Inflammatory macrophage treated with lipopolysaccharide for 4 hours (primary cell): Measurements from ENCODE around the gene RNF25.

Experiments used
- DNase-seq: peaks from one replicate; pipeline ENCODE4 v3.0.0-alpha.2; 2020

RNF25 gene, protein sequence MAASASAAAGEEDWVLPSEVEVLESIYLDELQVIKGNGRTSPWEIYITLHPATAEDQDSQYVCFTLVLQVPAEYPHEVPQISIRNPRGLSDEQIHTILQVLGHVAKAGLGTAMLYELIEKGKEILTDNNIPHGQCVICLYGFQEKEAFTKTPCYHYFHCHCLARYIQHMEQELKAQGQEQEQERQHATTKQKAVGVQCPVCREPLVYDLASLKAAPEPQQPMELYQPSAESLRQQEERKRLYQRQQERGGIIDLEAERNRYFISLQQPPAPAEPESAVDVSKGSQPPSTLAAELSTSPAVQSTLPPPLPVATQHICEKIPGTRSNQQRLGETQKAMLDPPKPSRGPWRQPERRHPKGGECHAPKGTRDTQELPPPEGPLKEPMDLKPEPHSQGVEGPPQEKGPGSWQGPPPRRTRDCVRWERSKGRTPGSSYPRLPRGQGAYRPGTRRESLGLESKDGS

DNA sequence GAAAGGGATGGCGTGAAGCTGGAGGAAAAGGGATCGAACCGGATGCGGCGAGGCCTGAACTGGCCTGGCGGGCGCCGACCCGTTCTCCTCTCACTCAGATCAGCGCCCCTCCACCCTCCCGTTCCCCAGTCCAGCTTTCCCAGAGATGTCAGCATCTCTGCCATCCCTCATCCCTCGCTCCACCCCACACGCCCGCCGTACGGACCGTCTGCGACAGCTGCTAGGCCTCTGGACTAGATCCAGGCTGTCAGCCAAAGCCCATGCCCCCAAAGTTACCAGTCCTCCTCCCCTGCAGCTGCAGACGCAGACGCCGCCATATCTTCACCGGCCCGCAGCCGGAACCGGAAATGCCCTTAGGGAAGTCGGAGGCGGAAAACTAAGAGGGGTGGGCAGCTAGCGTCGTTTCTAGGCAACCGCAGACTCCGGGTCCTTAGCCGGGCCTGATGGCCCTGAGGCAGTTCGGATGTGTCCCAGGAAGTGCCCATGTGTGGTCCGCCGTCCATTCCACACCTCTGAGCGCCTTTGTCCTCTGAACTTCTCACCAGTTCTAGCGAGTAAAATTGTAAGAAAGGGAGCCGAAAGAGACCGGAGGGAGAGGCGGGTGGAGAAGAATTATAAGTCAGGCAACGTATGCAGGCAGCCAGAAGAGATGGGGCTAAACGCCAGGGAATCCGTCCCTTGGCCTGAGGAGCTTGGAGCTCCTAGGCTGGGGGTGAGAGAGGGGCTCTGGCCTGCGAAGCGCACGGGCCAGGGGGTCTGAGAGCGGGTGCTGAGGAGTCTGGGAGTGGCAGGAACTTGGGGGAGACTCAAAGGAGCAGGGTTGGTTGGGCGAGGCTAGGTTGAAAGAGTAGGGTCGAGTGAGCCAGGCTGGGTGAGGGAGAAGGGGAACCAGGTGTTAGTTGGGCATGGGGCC, at the start of gene RNF25, which contains the start of gene STK36:
Gene RNF25 (minus strand): TSS at position 349 of the 913 bp plus-strand sequence. CDS start 32 bp downstream, at position 317.
Gene STK36 (plus strand): TSS at position 433 of the 913 bp plus-strand sequence. CDS start 744 bp downstream, outside the sequence.
- DNase-seq = peak; percentile 77

DNA sequence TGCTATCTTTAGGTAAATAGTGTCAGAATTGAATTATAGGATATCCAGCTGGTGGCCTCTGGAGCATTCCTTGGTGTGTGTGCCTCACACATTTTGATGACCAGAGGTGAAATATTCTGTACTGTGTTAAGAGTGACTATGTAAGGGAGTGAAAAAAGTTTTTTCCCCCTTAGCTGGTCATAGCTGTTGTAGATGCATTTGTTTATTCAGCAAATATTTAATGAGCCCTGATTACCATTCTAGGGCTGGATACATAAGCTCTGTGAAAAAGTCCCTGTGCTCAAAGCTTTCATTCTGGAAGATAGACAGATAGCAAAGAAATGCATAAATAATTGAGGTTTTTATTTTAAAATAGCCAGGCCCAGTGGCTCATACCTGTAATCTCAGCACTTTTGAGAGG, 49.7 kb upstream of the RNF25 start:
- no peak for DNase-seq

DNA sequence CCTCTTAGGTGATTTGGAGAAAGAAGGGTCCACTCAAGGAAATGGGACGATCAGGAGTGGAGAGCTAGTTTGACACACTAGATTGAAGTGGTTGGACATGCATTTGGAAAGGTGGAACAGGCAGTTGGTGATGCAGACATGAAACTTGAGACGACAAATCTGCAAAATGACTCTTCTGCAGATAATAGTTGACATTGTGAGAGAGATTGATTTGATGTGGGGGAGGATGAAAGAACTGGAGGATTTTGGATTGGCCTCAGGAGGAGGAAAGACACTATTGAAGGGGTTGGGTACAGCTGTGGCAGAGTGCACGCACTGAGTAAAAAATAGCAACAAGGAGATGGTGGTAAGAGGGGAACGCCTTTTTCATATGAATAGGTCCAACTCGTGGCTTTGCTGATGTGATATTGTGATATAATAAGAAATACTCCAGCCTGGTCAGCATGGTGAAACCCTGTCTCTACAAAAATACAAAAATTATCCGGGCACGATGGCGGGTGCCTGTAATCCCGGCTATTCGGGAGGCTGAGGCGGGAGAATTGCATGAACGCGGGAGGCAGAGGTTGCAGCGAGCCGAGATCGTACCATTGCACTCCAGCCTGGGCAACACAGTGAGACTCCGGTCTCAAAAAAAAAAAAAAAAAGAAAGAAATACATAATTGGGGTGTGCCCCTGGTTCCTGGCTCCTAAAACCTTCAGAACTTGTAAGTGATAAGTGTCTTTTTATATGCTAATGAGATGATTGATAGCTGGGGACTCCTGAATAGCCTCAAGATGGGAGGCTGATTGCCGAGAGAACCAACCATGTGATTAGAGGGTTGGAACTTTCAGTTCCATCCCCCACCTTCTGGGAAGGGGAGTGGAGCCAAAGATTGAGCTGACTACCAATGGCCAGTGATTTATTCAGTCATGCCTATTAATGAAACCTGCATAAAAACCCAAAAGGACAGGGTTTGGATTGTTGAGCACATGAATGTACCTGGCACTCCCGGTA, 48.5 kb upstream of the RNF25 start:
- no peak for DNase-seq

DNA sequence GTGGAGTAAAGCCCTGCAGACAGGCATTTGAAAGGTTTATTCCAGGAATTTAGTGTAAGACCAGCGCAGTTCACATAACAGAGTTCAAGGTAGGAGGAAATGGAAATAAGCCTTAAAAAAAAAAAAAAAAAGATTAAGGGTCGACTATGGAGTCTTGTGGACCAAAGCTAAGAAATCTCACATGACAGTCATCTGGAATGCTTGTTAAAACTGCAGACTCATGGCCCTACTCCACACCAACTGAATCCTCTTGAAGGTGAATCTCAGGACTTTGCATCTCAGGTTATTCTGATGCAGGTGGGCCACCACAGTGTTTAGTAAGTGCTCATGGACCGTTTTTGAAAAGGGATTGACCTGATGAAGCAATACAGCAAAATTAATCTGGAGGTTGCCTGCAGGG, 47.7 kb upstream of the RNF25 start:
- DNase-seq = no peak

DNA sequence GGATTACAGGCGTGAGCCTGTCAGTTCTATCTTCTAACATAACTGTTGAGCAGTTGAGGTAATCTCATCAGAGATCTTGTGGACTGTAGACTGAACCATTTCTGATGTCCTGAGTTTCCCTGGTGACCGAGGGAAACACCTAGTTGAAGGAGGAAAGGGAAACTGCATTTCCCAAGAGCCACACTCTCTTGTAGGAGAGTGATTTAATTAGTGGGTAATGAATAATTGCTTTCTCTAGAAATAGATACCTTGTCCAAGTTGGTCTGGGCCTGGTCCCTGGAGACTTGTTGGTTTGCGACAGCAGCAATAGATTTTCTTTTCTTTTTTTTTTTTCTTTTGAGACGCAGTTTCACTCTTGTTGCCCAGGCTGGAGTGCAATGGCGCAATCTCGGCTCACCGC, 46.3 kb upstream of the RNF25 start:
- peak; percentile 24 for DNase-seq

DNA sequence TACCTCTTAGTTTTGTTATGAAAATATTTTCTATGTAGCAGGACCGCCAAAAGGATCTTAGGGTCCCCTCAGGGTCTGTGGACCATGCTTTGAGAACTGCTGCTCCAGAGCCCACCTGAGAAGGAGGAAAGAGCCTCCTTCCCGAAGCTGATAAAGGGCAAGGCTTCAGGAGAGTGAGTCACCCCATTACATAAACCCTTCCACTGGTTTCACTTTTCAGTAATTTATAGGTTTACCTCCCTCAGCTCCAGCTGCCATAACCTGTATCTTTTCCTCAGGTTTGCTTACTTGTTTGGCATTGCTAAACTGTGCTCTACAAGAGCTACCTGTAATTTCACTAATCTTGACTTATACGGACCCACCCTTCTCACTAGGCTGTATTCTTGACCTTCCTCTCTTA, 45.5 kb upstream of the RNF25 start:
- peak; percentile 33 for DNase-seq

DNA sequence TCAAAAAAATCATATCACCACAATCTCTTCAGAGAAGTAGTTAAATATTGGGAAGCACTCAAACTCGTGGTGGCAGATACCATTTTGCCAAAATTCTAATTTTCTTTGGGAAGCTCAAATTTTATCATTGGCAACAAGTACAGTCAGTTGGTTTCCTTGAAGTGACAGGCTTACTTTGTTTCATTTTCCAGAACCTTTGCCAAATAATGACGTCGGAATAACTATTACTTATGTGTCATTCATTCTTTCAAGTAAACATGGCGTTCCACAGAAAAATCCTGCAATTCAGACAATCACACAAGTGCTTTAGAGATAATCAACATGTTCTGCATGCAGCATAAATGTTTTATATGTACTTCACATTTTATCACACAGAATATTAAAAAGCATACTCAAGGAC, 44.3 kb upstream of the RNF25 start:
- DNase-seq = no peak

DNA sequence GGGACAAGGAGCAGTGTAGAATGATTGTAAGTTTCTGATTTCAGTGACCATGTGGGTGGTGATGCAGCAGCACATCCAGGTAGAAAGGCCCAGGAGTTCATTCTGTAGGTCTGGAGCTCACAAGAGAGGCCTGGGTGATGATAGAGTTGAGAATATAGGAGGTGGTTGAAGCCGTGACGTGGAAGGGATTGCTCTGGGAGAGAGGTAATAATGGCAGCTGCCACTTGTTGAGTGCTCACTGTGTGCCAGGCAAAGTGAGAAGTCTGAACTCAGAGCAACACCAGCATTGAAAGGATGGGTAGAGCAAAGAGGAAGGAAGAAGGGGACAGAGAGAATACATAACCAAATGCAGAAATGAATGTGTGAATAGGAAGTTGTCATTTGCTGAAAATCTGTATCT, 42.1 kb upstream of the RNF25 start:
- peak; percentile 46 for DNase-seq

DNA sequence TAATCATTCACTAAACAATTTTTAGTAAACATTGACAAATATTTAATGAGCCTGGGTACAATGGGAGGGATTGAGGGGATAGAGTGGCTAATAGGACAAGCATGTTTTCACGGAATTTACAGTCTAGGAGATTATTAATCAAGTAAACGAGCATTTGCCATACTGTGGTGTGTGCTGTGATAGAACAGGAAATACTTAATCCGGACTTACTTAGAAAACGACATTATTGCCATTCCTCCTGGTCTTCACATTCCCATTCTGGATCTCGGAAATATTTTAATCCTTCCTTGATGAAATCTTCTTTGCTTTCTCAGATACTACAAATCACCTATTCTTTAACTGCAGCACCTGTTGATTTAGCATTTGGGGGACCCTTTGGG, 39.7 kb upstream of the RNF25 start:
- DNase-seq = no peak

DNA sequence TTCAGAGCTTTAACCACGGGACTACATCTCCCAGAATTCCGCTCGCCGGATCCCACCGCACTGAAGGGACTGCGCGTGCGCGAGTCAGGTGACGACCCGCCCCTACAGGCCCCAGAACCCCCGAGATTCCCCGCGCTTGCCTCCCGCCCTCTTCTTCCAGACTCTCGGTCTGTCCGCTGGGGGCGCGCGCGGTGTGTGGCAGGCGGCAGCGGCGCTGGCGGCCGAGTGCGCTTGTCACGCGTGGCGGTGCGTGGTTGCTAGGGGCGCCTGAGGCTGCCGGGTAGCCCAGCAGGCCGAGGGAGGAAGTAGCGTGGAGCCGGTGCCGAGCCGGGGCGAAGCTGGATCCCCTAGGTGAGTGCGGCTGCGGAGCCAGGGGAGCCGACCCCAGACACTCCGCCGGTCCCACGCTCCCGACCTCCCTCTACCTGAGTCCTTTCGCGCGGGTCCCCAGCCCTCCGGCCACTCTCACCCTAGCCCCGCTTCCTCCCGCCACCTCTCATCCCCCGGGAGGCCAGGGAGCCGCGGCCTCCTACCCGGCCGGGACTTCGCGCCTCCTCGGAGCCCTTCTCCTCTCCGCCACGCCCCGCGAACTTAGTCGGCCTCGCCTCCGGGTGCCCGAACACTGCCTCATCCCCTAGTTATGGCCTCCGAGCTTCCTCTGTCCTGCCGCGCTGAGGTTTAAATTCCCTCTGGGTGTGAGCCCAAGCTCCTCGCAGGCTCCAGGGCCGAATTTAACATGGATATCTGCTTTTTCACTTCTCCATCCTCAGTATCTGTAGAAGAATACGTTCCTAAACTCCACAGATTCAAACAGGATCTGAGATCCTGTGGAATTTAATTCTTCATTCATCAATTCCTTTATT, 39.1 kb upstream of the RNF25 start, which contains the start of gene TTLL4:
Gene TTLL4 (plus strand): TSS at position 149 of the 863 bp plus-strand sequence. CDS start 26,842 bp downstream, outside the sequence.
- DNase-seq = peak; percentile 98

DNA sequence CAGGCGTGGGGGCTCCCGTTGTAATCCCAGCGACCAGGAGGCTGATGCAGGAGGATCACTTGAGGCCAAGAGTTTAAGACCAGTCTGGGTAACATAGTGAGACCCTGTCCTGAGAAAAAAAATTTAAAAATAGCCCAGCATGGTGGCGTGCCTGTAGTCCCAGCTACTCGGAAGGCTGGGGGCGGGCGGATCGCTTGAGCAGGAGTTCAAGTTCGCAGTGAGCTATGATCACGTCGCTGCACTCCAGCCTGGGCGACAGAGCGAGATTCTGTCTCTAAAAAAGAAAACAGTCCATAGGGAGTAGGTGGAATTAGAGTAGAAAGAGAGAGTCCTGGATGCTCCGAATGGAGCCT, 38.5 kb upstream of the RNF25 start:
- DNase-seq = no peak

DNA sequence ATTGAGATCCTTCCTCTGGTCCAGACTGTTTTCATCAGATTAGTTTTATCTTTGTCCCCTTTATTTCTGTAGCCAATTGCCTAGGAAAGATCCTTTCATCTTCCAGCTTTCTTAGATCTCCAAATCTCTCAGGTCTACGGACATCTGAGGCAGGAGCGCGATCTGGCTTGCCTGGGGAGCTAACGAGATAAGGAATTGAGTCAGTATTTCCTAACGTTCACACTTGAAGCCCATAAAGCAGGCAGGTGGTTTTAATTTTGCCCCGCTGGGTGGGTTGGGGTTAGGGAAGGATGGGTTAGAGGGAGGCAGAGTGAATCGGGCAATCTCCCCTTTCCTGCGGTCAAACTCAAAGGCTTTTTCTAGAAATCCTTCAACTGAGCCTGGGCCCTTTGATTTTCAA, 38.1 kb upstream of the RNF25 start:
- DNase-seq = no peak

DNA sequence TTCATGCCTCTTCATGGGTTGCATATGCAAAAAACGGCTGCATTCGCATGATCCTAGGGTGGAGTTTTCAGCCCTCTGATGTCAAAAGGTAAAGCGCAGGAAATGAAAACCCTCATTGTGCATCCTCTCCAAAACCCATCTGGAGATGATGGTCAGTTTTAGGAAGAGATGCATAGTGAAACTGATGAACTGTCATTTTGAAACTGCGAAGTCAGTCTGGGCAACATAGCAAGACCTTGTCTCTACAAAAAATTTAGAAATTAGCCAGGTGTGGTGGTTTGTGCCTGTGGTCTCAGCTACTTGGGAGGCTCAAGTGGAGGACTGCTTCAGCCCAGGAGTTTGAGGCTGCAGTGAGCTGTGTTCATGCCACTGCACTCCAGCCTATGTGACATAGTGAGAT, 36.3 kb upstream of the RNF25 start:
- DNase-seq = no peak

DNA sequence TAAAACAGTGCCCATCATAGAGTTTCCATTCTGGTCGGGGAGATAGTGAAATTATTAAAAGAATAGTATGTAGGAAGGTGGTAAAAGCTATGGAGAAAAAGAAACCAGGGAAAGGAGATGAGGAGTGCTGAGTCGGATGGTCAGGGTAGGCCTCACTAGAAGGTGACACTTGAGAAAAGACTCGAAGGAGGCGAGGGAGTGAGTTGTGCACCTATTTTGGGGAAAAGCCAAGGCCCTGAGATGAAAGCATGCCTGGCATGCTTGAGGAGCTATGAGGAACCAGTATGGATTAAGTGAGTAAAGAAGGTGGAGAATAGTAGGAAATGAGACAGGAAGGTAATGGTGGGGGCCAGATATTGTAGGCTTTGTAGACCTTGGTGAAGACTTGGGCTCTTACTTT, 31.5 kb upstream of the RNF25 start:
- DNase-seq = no peak

DNA sequence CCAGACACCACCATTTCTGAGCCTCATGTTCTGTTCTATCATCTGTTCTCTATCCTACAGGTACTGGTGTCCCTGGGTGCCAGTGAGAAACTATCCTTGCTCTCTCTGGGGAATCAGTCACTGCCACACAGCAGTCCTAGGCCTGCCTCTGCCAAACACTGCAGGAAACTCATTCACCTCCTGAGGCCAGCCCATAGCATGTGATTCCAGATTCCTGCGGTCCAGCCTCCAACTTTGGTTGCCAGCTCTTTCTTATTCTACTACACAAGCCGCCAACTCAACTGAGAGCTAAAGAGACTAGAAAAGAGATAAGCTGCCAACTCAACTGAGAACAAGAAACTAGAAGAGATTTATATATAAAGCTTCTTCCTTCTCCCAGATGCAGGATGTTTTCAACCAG, 30.0 kb upstream of the RNF25 start:
- DNase-seq = no peak

DNA sequence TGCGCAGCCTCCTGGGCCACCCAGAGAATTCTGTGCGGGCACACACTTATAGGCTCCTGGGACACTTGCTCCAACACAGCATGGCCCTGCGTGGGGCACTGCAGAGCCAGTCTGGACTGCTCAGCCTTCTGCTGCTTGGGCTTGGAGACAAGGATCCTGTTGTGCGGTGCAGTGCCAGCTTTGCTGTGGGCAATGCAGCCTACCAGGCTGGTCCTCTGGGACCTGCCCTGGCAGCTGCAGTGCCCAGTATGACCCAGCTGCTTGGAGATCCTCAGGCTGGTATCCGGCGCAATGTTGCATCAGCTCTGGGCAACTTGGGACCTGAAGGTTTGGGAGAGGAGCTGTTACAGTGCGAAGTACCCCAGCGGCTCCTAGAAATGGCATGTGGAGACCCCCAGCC, 27.1 kb upstream of the RNF25 start:
- no peak for DNase-seq

DNA sequence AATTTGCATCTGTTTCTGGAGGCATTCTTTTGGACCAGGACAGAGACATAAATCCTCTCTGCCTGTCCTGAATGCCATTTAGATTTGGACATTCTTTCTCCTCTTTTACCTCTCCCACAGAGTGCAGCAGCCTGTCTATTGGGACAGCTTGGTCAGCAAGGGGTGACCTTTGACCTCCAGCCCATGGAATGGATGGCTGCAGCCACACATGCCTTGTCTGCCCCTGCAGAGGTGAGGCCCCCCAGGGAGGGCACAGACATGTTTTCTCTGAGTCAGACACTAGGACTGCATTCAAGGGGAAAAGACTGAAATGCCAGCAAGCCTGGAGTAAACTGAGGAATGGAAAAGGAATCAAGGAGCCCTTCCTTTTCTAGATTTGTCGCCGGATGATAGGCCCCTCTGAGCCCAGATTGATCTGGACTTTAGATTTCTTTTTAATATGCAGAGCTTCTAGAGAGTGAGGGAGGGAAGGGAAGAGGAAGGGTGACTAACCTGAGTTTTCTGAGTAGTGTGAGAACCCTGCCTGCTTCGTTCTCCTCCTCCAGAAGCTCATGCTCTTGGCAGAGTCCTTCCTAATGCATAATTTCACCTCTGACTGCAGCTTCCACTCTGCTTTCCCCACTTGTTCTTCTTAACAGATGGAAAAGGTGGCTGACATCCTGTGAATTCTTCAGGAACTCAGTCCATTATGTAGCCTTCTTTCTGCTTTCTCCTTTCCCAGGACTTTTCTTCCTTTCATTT, 22.8 kb upstream of the RNF25 start:
- no peak for DNase-seq

DNA sequence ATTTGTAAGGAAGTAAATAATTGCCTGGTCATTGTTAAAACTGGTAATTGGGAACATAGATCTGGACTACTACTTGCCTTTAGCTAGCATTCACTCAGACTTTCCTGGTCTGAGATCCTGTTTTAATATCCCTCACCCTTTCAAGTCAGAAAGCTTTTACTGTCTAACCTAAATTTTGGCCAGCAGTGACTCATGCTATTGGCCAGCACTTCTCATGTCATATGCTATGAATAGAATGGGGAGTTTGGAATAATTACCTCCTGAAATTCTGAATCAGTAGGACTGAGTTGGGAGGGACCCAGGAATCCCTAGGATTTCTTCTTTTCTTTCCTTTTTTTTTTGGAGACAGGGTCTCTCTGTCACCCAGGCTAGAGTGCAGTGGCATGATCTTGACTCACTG, 19.4 kb upstream of the RNF25 start:
- no peak for DNase-seq

DNA sequence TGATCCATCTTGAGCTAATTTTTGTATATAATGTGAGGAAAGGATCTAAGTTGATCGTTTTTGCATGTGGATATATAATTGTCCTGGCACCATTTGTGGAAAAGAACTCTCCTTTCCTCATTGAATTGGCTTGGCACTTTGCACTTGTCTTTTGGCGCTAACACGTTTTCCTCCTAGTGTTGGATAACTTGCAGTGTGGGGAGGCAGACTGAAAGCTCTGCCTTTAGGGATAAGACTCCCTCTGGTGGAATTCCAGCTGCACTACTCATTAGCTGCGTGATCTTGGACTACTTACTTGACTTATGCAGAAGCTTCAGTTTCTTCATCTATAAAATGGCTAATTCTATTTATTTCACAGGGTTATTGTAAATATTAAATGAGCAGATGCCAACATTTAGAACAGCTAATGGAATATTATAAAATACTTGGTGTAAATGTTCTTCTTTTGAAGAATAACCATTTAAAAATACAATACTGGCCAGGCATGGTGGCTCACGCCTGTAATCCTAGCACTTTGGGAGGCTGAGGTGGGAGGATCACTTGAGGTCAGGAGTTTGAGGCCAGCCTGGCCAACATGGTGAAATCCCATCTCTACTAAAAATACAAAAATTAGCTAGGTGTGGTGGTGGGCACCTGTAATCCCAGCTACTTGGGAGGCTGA, 15.7 kb upstream of the RNF25 start:
- peak; percentile 87 for DNase-seq

DNA sequence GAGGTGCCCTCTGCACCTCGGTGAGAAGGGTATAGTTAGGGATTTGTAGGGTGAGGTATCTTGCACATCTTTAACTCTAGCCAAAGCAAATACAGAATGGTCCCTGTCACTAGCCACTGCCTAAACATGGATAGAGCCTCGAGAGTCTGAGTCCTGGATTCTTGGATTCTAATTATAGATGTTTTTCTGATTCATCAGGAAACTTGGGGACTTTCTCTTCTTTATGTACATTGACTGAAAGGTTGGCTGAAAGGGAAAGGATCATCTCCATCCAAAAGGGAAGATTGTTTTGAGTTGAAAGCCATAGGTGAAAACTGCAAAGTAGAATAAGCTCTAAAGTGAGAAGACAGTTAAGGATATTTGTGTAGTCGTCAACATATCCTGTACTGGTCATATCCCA, 8.3 kb upstream of the RNF25 start:
- DNase-seq = no peak
